Transverse colon (tissue), 4 donors: ENCODE data around the gene ATF3. TPM values are rescaled to one million over a fixed set of nuclear protein-coding genes. Genes with fewer than 3 reads are reported as not detected.
A peak's percentile ranks its signal among the peaks of the same experiment; 100 is the strongest.

Source experiments
- DNase-seq: peaks from one replicate; pipeline ENCODE4 v3.0.0-alpha.2; 2019
- H3K27ac ChIP-seq, 4 donors: fragments of 200-600 bp; sonication (generic); 2 replicates each; pipeline ENCODE4 v1.5.1; 2016 to 2018; ENCODE audit warnings: inconsistent platforms in 4 of 4
- H3K27me3 ChIP-seq: fragments of 200-600 bp; sonication (generic); 2 replicates; pipeline ENCODE4 v1.5.1; 2017; ENCODE audit warnings: inconsistent platforms
- H3K36me3 ChIP-seq, 4 donors: fragments of 200-600 bp; sonication (generic); 2 replicates each; pipeline ENCODE4 v1.5.1; 2017 to 2019; ENCODE audit warnings: inconsistent platforms in 4 of 4
- H3K4me1 ChIP-seq, 4 donors: fragments of 200-600 bp; sonication (generic); 2 replicates each; pipeline ENCODE4 v1.5.1; 2017 to 2020; ENCODE audit warnings: inconsistent platforms in 4 of 4
- H3K4me3 ChIP-seq, 4 donors: fragments of 200-600 bp; sonication (generic); 1 replicate in 1 of 4; 2 replicates in 3 of 4; pipeline versions ENCODE4 v1.5.1 to v1.6.1; 2017 to 2019; ENCODE audit warnings: inconsistent platforms in 4 of 4
- H3K9me3 ChIP-seq, 2 donors: fragments of 200-600 bp; sonication (generic); 2 replicates each; pipeline ENCODE4 v1.5.1; 2017 to 2019; ENCODE audit warnings: inconsistent platforms in 2 of 2
- CTCF ChIP-seq, 5 experiments: fragments of 200-600 bp in 3 of 5; fragments of 450-650 bp in 2 of 5; sonication (generic) in 3 of 5; IDR thresholded peaks; 1 replicate in 2 of 5; 2 replicates in 3 of 5; pipeline ENCODE4 v1.5.1; 2016 to 2017; ENCODE audit warnings: antibody characterized with exemption in 5 of 5, inconsistent platforms in 3 of 5, mild to moderate bottlenecking in 2 of 5, moderate library complexity in 1 of 5
- EP300 ChIP-seq: sonication (generic); formaldehyde crosslinking; IDR thresholded peaks from one replicate; pipeline ENCODE4 v1.6.1; 2017; ENCODE audit warnings: antibody characterized with exemption, low read depth
- POLR2A ChIP-seq: fragments of 450-650 bp; IDR thresholded peaks from one replicate; pipeline ENCODE4 v1.6.1; 2016; ENCODE audit warnings: antibody characterized with exemption, mild to moderate bottlenecking, moderate library complexity
- POLR2AphosphoS5 ChIP-seq, 3 donors: sonication (generic); formaldehyde crosslinking; IDR thresholded peaks; one replicate each; pipeline ENCODE4 v1.6.1; 2016; ENCODE audit warnings: antibody characterized with exemption in 3 of 3
- WGBS, 2 donors: methylation state at CpG; one replicate each; pipeline ENCODE4 v1.1.5; 2018; ENCODE audit warnings: low coverage in 1 of 2; 5-methylcytosine and 5-hydroxymethylcytosine counted together
- in situ Hi-C, 4 donors: fragments of 200-750 bp; cut with MboI; loops; one replicate each; pipeline versions ENCODE4 v1.15.0 to v1.15.1; 2017; ENCODE audit warnings: low sequenced_read_pairs in 3 of 4, low pct_ligation_motif_present in 1 of 4, low pct_unique_long_range_greater_than_20kb in 1 of 4
- intact Hi-C: fragments of 100-400 bp; cut with DNase I; formaldehyde crosslinking; loops from one replicate; pipeline ENCODE4 v1.15.1; 2023; ENCODE audit warnings: low total_unique reads
- total RNA-seq, 4 donors: library from RNA; depleted of rRNA; stranded (reverse); fragments of >200 nt; gene quantifications; one replicate each; pipeline ENCODE4 v1.1.0, GENCODE V29; 2016

ATF3 gene
- total RNA-seq, 4 donors from 2014 or later = 7.8 to 84.8 (median 46.1) TPM

- TF ChIP-seq POLR2A (no peak), CTCF (IDR thresholded peaks at IDR 0.05) (no peak), POLR2AphosphoS5 (IDR thresholded peaks at IDR 0.05) (no peak), EP300 (no peak)
- no peak overlapping the region for H3K27ac ChIP-seq
- no peaks in the 10 kb centered on the region for H3K36me3 ChIP-seq
- no peaks in the 10 kb centered on the region for H3K9me3 ChIP-seq
- no peak for DNase-seq
- 85 to 86% methylated on average over 4 of the region's 4 CpGs for WGBS, 2 donors
- H3K4me1 ChIP-seq = peaks cover 5 to 24% (median 16%) of the 10 kb centered on the region in 4 donors
- intact Hi-C loops (loop anchor here (5.0 kb wide), 1 partner anchor 90 kb away; no protein-coding TSS in a partner anchor), in situ Hi-C loops (loop anchor here in 1 of 4 donors (10.0 kb wide), 1 partner anchor 78 kb away; no protein-coding TSS in a partner anchor)
- no peaks in the 10 kb centered on the region for H3K27me3 ChIP-seq
- no peak overlapping the region for H3K4me3 ChIP-seq
These were observed 45.8 kb upstream of the ATF3 start for GRCh38 chr1:212562771-212563170.

- TF ChIP-seq POLR2AphosphoS5 (IDR thresholded peaks at IDR 0.05) (no peak), CTCF (IDR thresholded peaks at IDR 0.05) (no peak), POLR2A (no peak), EP300 (no peak)
- in situ Hi-C loops (loop anchor here in 1 of 4 donors (10.0 kb wide), 1 partner anchor 80 kb away; no protein-coding TSS in a partner anchor), intact Hi-C loops (no loop called here)
- H3K27me3 ChIP-seq = no peaks in the 10 kb centered on the region
- 81% methylated on average over 4 of the region's 4 CpGs; no CpG with 5 or more reads in 1 of the 2 donors for WGBS, 2 donors
- H3K27ac ChIP-seq = no peak overlapping the region
- peaks cover 5 to 9% (median 9%) of the 10 kb centered on the region in 4 donors for H3K4me1 ChIP-seq
- no peak for DNase-seq
- no peaks in the 10 kb centered on the region for H3K9me3 ChIP-seq
- no peaks in the 10 kb centered on the region for H3K36me3 ChIP-seq
- H3K4me3 ChIP-seq = no peak overlapping the region
These were observed 43.5 kb upstream of the ATF3 start for GRCh38 chr1:212565079-212565478.

- no peak for DNase-seq
- Histone ChIP-seq H3K4me1 (peaks cover 5 to 9% (median 9%) of the 10 kb centered on the region in 4 donors), H3K27ac (peak overlapping the region in 1 of 4 donors; percentile 80), H3K4me3 (no peak overlapping the region), H3K27me3 (no peaks in the 10 kb centered on the region), H3K36me3 (no peaks in the 10 kb centered on the region), H3K9me3 (no peaks in the 10 kb centered on the region)
- in situ Hi-C loops (loop anchor here in 1 of 4 donors (10.0 kb wide), 1 partner anchor 81 kb away; no protein-coding TSS in a partner anchor), intact Hi-C loops (no loop called here)
- WGBS, 2 donors = 93 to 97% methylated on average over 5 to 6 of the region's 6 CpGs
- TF ChIP-seq EP300 (no peak), CTCF (IDR thresholded peaks at IDR 0.05) (no peak), POLR2A (no peak), POLR2AphosphoS5 (IDR thresholded peaks at IDR 0.05) (no peak)
These were observed 42.8 kb upstream of the ATF3 start for GRCh38 chr1:212565571-212566305.
